ENCODE measurements around the gene FAM170B. TPM values are rescaled to one million over a fixed set of nuclear protein-coding genes. Genes with fewer than 3 reads are reported as not detected.

The FAM170B gene
- total and polyA plus RNA-seq, 7 donors = not detected

GRCh38 chr10:49165821-49166483, 32.1 kb upstream of the FAM170B start:
- Histone ChIP-seq H3K27ac (no peak overlapping the region), H3K4me1 (no peaks in the 10 kb centered on the region), H3K9me3 (no peaks in the 10 kb centered on the region), H3K4me3 (no peak overlapping the region), H3K36me3 (no peaks in the 10 kb centered on the region), H3K27me3 (no peaks in the 10 kb centered on the region)
- 71 to 85% methylated on average over 14 of the region's 14 CpGs for WGBS, 2 donors
- intact Hi-C loops (cut with DNase I) = loop anchor here (10.0 kb wide), 1 partner anchor 511 kb away; no protein-coding TSS in a partner anchor
- TF ChIP-seq POLR2A (IDR thresholded peaks at IDR 0.05) (no peak), CTCF (IDR thresholded peaks at IDR 0.05) (no peak), EP300 (IDR thresholded peaks at IDR 0.05) (no peak), POLR2AphosphoS5 (IDR thresholded peaks at IDR 0.05) (no peak)
- DNase-seq = no peak

GRCh38 chr10:49165259-49165658, 31.4 kb upstream of the FAM170B start:
- no peak for DNase-seq
- WGBS, 2 donors = 57 to 83% methylated on average over 7 of the region's 7 CpGs
- intact Hi-C loops (cut with DNase I) = loop anchor here (10.0 kb wide), 1 partner anchor 510 kb away; no protein-coding TSS in a partner anchor
- Histone ChIP-seq H3K27me3 (no peaks in the 10 kb centered on the region), H3K36me3 (no peaks in the 10 kb centered on the region), H3K27ac (no peak overlapping the region), H3K9me3 (no peaks in the 10 kb centered on the region), H3K4me3 (no peak overlapping the region), H3K4me1 (no peaks in the 10 kb centered on the region)
- TF ChIP-seq POLR2AphosphoS5 (IDR thresholded peaks at IDR 0.05) (no peak), POLR2A (IDR thresholded peaks at IDR 0.05) (no peak), CTCF (IDR thresholded peaks at IDR 0.05) (no peak), EP300 (IDR thresholded peaks at IDR 0.05) (no peak)

- TF ChIP-seq EP300 (IDR thresholded peaks at IDR 0.05) (no peak), CTCF (IDR thresholded peaks at IDR 0.05) (peak in 3 of 4 experiments; percentile 36 to 59 (median 55)), POLR2A (IDR thresholded peaks at IDR 0.05) (no peak), POLR2AphosphoS5 (IDR thresholded peaks at IDR 0.05) (no peak)
- no peak overlapping the region for H3K27ac ChIP-seq
- H3K4me1 ChIP-seq = no peaks in the 10 kb centered on the region
- intact Hi-C loops (cut with DNase I) = loop anchor here (5.0 to 10.0 kb wide), 2 partner anchors 182 to 510 kb away; no protein-coding TSS in a partner anchor
- no peaks in the 10 kb centered on the region for H3K9me3 ChIP-seq
- no peaks in the 10 kb centered on the region for H3K27me3 ChIP-seq
- H3K4me3 ChIP-seq = no peak overlapping the region
- WGBS, 2 donors = 46 to 57% methylated on average over 9 of the region's 9 CpGs
- no peak for DNase-seq
- H3K36me3 ChIP-seq = no peaks in the 10 kb centered on the region
Measured at GRCh38 chr10:49164559-49165188, 30.9 kb upstream of the FAM170B start.

- DNase-seq = no peak
- Histone ChIP-seq H3K36me3 (no peaks in the 10 kb centered on the region), H3K4me3 (no peak overlapping the region), H3K27me3 (no peaks in the 10 kb centered on the region), H3K4me1 (no peaks in the 10 kb centered on the region), H3K9me3 (no peaks in the 10 kb centered on the region), H3K27ac (no peak overlapping the region)
- intact Hi-C loops (cut with DNase I) = loop anchor here (5.0 to 10.0 kb wide), 2 partner anchors 181 to 509 kb away; no protein-coding TSS in a partner anchor
- TF ChIP-seq POLR2AphosphoS5 (IDR thresholded peaks at IDR 0.05) (no peak), CTCF (IDR thresholded peaks at IDR 0.05) (no peak), POLR2A (IDR thresholded peaks at IDR 0.05) (no peak), EP300 (IDR thresholded peaks at IDR 0.05) (no peak)
- 92 to 94% methylated on average over 4 of the region's 4 CpGs for WGBS, 2 donors
Measured at GRCh38 chr10:49163741-49164140, 29.9 kb upstream of the FAM170B start.

All from sigmoid colon (tissue), 7 donors.